Activated effector memory CD4-positive, alpha-beta T cell treated with anti-CD3 and anti-CD28 coated beads, Interleukin-2, amount 50 U/mL, for 16 hours (primary cell): ENCODE measurements around the gene LLPH.
A peak's percentile ranks its signal among the peaks of the same experiment; 100 is the strongest.

Experiments
- DNase-seq: peaks from one replicate; pipeline ENCODE4 v3.0.0-alpha.2; 2020

LLPH gene

DNA sequence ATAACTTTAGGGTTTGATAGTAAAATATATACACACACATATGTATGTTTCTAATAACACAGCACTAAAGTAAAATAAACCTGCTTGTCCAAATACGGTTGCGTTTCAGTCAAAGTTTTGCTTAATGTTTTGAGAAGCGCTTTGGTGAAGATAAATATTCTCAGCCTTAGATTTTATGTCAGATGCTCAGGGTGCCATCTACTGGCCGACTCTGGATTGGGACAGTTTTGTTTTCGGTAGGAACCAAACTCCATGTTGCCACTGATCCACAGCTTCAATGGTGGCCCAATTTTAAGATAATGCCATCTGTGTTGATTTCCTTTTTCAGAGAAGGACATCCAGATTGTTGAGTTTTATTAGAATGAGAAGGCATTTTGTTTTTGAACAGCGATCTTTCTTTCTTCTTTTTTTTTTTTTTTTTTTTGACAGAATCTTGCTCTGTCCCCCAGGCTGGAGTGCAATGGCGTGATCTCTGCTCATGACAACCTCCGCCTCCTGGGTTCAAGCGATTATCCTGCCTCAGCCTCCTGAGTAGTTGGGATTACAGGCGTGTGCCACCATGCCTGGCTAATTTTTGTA is 43.1 kb downstream of the LLPH start:
- DNase-seq = peak; percentile 74

- DNase-seq = no peak
Observed at GRCh38 chr12:66085998-66086397, 44.6 kb downstream of the LLPH start.

- DNase-seq = no peak
Observed at GRCh38 chr12:66085213-66085612, 45.3 kb downstream of the LLPH start.

DNA sequence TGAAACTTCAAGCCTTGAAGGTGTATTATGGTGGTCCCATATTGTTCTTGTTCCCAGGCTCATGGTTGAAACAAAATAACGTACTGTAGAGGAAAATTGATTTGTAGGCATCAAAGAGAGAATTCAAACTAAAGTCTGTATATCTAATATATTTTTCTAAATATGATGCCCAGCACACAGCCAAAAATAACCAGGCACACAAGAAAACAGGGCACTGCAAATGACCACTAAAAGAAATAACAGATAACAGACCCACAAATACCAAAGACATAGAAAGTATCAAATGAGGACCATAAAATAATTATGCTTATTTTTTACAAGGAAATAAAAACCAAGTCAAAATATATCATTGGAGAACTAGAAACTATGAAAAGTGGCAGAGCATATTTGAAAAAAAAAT is 46.8 kb downstream of the LLPH start:
- DNase-seq = no peak

- no peak for DNase-seq
Observed at GRCh38 chr12:66082744-66083143, 47.8 kb downstream of the LLPH start.

DNA sequence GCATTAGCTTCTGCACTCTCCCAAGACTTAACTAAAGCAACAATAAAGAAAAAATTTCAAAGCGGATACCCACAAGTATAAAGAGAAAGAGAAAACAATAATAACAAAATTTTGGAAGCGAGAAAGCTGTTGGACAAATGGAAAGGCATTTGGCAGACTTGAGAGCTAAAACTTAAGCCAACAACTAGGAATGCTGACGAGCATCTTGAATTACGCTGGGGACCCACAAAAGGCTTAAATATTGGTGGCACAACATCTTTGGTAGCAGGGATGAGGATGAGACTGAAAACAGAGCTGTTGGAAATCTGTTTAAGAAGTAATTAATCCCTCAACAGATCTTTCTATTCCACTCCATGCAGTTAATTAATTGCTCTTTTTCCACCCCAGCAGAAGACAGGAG is 49.8 kb downstream of the LLPH start:
- DNase-seq = no peak

- no peak for DNase-seq
Observed at GRCh38 chr12:66077542-66077941, 53.0 kb downstream of the LLPH start.

DNA sequence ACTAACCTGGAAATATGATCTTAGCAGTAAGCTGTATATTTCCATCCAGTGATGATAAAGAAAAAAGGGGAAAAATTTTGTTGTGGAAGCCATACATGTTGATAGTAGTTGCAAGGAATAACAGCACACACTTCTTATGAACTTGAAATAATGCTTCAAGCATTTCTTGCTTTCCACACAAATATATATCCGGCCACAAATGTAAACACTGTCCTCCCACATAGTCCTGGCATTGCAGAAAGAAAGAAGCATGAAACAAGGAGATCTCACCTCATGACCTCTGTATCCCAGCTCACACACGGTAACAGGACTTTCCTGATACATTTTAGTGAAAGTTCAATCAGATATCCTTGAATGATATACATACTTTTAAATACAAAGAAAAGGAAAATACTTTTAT is 56.0 kb downstream of the LLPH start:
- DNase-seq = no peak

DNA sequence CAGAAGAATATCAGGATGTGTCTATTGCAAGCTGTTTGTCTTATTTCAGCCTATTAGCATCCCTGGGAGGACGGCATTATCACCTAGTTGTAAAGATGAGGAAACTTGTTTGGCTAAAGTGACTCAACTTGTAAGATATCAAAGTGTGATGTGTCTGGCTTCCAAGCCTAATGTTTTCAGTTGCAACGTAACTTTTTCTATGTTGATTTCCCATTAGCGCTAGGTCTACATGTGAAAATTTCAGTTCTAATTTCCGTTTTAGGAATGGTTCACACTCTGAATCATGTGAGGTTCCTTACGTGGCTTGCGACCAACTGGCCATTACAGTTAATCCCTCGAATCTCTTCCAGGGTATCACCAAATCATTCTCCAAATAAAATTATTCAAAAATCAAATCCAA is 58.0 kb downstream of the LLPH start:
- no peak for DNase-seq

DNA sequence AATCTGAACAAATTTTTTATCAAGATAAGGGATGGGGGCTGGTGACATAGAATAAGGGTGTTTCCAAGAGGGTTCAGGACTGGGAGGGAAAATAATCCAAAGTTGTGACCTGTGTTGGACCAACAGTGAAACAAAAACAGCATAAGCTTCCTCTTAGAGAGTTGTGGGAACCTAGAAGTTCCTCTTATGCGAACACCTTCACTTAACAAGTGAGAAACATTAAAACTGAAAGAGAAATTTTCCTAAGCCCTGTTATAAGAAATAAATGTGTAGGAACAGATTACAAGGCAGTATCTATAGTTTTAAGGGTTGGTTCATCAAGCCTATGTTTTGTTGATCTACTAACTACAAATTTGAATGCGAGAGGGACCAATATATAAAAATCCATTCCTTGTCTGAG is 58.4 kb downstream of the LLPH start:
- no peak for DNase-seq

GRCh38 chr12:66071549-66071948 is 59.0 kb downstream of the LLPH start:
- DNase-seq = no peak

DNA sequence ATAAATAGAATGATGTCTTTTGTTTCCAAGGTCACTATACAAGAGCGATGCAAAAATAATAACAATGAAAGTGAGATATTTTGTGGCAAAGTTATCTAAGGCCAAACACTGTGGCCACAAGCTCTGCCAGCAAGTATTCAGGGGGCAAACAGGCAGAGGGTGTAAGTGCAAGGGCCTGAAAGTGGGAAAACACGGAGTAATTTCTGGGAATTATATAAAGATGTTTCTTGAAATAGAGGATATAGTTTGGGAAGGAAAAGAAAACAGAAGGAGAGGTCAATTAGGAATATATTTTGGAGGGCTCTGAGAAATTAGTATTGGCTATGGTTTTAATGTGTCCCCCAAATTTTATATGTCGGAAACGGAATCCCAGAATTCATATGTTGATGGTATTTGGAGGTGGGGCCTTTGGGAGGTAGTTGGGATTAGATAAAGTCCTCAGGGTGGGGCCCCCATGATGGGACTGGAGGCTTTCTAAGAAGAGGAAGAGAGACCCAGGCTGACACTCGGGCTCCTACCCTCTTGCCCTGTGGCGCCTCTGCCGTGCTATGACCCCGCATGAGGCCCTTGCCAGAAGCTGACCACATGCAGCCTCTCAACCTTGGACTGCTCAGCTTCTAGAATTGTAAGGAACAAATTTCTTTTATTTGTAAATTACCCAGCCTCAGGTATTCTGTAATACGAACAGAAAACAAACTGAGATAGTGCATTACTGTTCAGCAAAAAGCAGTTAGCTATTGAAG is 60.0 kb downstream of the LLPH start:
- no peak for DNase-seq

DNA sequence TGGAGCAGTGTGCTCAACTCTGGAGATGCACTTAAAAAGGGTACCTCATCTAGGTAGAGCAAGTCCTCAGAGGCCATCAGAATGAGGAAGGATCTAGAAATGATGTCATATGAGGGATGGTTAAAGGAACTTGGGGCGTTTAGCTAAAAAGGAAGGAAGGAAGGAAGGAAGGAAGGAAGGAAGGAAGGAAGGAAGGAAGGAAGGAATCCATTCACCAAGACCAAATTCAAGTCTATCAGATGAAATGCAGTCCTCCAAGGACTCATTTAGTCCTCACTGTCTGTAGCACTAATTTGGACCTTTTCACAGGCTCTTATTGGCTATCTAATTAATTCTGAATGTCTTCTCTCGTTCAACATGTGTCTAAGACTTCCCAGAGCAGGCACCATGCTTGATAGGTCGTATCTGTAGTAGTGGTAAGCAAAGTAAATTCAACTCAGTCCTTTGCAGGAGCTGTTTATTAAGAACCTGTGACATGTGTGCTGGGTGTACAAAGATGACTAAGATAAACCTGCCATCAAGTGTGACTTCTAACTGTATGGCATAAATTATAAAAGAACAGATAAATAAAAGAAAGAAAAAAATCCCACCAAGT is 63.5 kb downstream of the LLPH start:
- no peak for DNase-seq
